Lung (tissue), 12 donors: ENCODE measurements around the gene SULT2B1. TPM values are rescaled to one million over a fixed set of nuclear protein-coding genes. Genes with fewer than 3 reads are reported as not detected.

ENCODE experiments used
- ATAC-seq: fragments of 200-7000 bp; cut with Tn5 transposase; one replicate; pipeline ENCODE4 v1.9.1; 2020; ENCODE audit warnings: moderate number of reproducible peaks; ENCODE audit not compliant: insufficient read depth, low FRiP score
- DNase-seq, 3 donors: peaks; one replicate each; pipeline ENCODE4 v3.0.0-alpha.2; 2013 to 2017
- H3K27ac ChIP-seq, 2 donors: one replicate each; pipeline ENCODE4 v1.5.1; 2013; ENCODE audit warnings: mild to moderate bottlenecking in 2 of 2, moderate library complexity in 2 of 2, control low read depth in 1 of 2, inconsistent platforms in 1 of 2, low read depth in 1 of 2, low read length in 1 of 2
- H3K27me3 ChIP-seq, 3 donors: one replicate each; pipeline ENCODE4 v1.5.1; 2013; ENCODE audit warnings: low read length in 2 of 3; ENCODE audit not compliant: control insufficient read depth in 3 of 3, insufficient read depth in 3 of 3
- H3K36me3 ChIP-seq, 4 donors: one replicate each; pipeline ENCODE4 v1.5.1; 2013; ENCODE audit warnings: low read length in 4 of 4, mild to moderate bottlenecking in 1 of 4, moderate library complexity in 1 of 4; ENCODE audit not compliant: control insufficient read depth in 4 of 4, insufficient read depth in 4 of 4
- H3K4me1 ChIP-seq, 5 donors: one replicate each; pipeline ENCODE4 v1.5.1; 2013; ENCODE audit warnings: low read length in 5 of 5, mild to moderate bottlenecking in 2 of 5, moderate library complexity in 1 of 5; ENCODE audit not compliant: control insufficient read depth in 5 of 5, insufficient read depth in 5 of 5
- H3K4me3 ChIP-seq: one replicate; pipeline ENCODE4 v1.5.1; 2013; ENCODE audit warnings: mild to moderate bottlenecking, control low read depth, moderate library complexity
- H3K9ac ChIP-seq, 2 donors: one replicate each; pipeline ENCODE4 v1.5.1; 2013; ENCODE audit warnings: low read length in 2 of 2, control low read depth in 1 of 2; ENCODE audit not compliant: insufficient read depth in 1 of 2
- H3K9me3 ChIP-seq, 4 donors: one replicate each; pipeline ENCODE4 v1.5.1; 2013; ENCODE audit warnings: low read length in 3 of 4, mild to moderate bottlenecking in 1 of 4, moderate library complexity in 1 of 4; ENCODE audit not compliant: control insufficient read depth in 4 of 4, insufficient read depth in 3 of 4
- CTCF ChIP-seq: IDR thresholded peaks from 2 replicates; pipeline ENCODE4 v1.5.1; 2012; ENCODE audit warnings: mild to moderate bottlenecking; ENCODE audit errors: control extremely low read depth, extremely low read depth
- WGBS, 2 donors: extraction: QIAGEN DNeasy Blood & Tissue Kit; methylation state at CpG; one replicate each; pipeline ENCODE4 v1.1.7; 2013; 5-methylcytosine and 5-hydroxymethylcytosine counted together
- polyA plus RNA-seq, 2 donors: library from polyadenylated mRNA; stranded (reverse); fragments of 200-250 nt; gene quantifications; one replicate each; pipeline ENCODE4 v1.2.1, GENCODE V29; 2013
- total RNA-seq, 2 donors: library from RNA; depleted of rRNA in 1 of 2; stranded (reverse); fragments of >200 nt in 1 of 2; gene quantifications; one replicate each; pipeline ENCODE4 v1.2.1, GENCODE V29; 2014 to 2021
- donor health status: control.
- donor health status: control.
- donor health status: Bipolar disorder and iron deficiency.
- donor health status: healthy.
- donor health status: DM: yes; HTN: yes; CAD: no.

SULT2B1 gene
- total and polyA plus RNA-seq, 4 donors: 1.2 to 22.9 (median 10.7) TPM

DNA sequence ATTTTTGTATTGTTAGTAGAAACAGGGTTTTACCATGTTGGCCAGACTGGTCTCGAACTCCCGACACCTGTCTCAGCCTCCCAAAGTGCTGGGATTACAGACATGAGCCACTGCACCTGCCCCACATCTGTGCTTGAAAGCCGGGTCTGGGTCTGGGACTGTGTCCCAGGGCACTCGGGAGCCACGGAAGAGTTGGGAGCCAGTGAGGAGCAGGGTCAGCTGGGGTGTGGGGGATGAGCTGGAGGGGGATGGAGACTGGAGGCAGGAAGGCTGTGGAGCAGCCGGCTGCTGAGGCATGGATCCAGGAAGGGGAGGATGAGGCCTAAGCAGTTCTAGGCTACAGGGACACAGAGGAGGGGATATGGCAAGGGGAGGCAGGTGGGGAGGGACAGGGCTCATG is 43.9 kb downstream of the SULT2B1 start:
- DNase-seq (no peak), ATAC-seq (no peak)
- H3K4me1 ChIP-seq: no peaks in the 10 kb centered on the region
- H3K27me3 ChIP-seq: no peaks in the 10 kb centered on the region
- TF ChIP-seq CTCF: no peak
- H3K36me3 ChIP-seq: no peaks in the 10 kb centered on the region
- H3K9me3 ChIP-seq: no peaks in the 10 kb centered on the region
- WGBS, 2 donors: 80 to 87% methylated on average over 6 of the region's 6 CpGs
- no peak overlapping the region for H3K27ac ChIP-seq
- no peak overlapping the region for H3K4me3 ChIP-seq
- no peak overlapping the region for H3K9ac ChIP-seq

DNA sequence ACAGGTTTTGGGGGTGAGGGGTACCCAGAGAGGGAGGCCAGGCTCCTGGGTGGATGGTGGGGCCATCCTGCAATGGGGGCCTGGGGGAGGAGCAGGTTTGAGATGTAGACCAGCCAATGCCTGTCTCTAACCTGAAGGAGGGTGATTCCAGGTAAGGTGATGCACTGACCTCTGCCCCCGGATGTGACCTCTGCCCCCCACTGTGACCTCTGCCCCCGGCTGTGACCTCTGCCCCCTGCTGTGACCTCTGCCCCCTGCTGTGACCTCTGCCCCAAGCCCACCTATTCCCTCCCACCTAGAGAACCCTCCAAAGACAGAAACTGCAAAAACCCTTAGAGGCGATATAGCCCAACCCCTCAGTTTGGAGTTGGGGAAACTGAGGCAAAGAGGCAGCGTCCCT is 44.3 kb downstream of the SULT2B1 start:
- WGBS, 2 donors: 89% methylated on average over 4 of the region's 4 CpGs
- ATAC-seq: no peak
- H3K9ac ChIP-seq: no peak overlapping the region

DNA sequence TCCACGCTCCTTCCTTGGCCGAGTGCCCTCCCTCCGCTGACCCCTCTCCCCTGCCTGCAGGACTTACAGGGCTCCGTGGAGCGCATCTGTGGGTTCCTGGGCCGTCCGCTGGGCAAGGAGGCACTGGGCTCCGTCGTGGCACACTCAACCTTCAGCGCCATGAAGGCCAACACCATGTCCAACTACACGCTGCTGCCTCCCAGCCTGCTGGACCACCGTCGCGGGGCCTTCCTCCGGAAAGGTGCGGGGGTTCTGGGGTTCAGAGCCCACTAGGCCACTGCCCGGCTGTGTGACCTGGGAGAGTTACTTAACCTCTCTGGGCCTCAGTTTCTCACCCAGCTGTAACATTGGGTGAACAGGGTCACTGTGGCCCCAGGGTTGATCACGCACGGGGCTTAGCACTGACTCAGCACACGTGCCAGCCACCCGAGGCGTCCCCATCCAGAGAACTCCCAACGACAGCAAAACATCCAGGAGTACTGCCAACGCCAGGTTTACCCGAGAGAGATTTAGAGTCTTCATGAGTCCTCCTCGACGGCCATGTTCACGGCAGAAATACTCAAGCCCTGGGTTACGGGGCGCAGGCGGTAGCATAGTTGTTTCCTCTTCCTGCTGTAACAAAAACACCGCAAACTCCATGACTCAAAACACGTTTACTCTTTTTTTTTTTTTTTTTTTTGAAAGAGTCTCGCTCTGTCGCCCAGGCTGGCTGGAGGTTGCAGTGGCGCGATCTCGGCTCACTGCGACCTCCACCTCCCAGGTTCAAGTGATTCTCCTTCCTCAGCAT is 44.9 kb downstream of the SULT2B1 start:
- no peak overlapping the region for H3K9ac ChIP-seq
- no peaks in the 10 kb centered on the region for H3K27me3 ChIP-seq
- no peaks in the 10 kb centered on the region for H3K4me1 ChIP-seq
- no peaks in the 10 kb centered on the region for H3K36me3 ChIP-seq
- DNase-seq (no peak), ATAC-seq (no peak)
- no peak overlapping the region for H3K4me3 ChIP-seq
- TF ChIP-seq CTCF: no peak
- H3K9me3 ChIP-seq: no peaks in the 10 kb centered on the region
- H3K27ac ChIP-seq: no peak overlapping the region
- WGBS, 2 donors: 73 to 76% methylated on average over 37 to 39 of the region's 39 CpGs

More for the DNA sequence above, 44.3 kb downstream of the SULT2B1 start:
- no peak overlapping the region for H3K27ac ChIP-seq
- no peak for TF ChIP-seq CTCF
- no peak for DNase-seq
- no peak overlapping the region for H3K4me3 ChIP-seq
- no peaks in the 10 kb centered on the region for H3K4me1 ChIP-seq
- H3K27me3 ChIP-seq: no peaks in the 10 kb centered on the region
- no peaks in the 10 kb centered on the region for H3K9me3 ChIP-seq
- H3K36me3 ChIP-seq: no peaks in the 10 kb centered on the region
